ENCODE data around the gene AAMP.

The AAMP gene

GRCh38 chr2:218264773-218265561, 5.0 kb downstream of the AAMP start:
- Histone ChIP-seq H3K4me1 (ENCODE audit: control insufficient read depth, insufficient read depth, low read length) (no peaks in the 10 kb centered on the region; the same call in 1 of the 2 replicates), H3K9me3 (ENCODE audit: control insufficient read depth, insufficient read depth, low read depth, low read length) (no peaks in the 10 kb centered on the region), H3K27ac (ENCODE audit: extremely low read depth, low read depth, low read length) (no peak overlapping the region), H3K4me3 (ENCODE audit: low read depth, low read length) (no peak overlapping the region), H3K36me3 (ENCODE audit: control insufficient read depth in 2 of 2, insufficient read depth in 1 of 2, low read length in 2 of 2) (peaks cover 8 to 56% of the 10 kb centered on the region in 2 experiments; a peak in 2 of 3 replicates)
- TF ChIP-seq SP2 (tag by site-specific recombination; IDR thresholded peaks at IDR 0.05) (no peak), ZNF449 (tag by site-specific recombination; IDR thresholded peaks at IDR 0.05) (no peak), ZNF341 (tag by site-specific recombination; IDR thresholded peaks at IDR 0.05; ENCODE audit: low read depth) (no peak), ZBTB20 (tag by site-specific recombination; IDR thresholded peaks at IDR 0.05) (no peak), ZNF560 (tag by site-specific recombination; IDR thresholded peaks at IDR 0.05; ENCODE audit: borderline replicate concordance) (no peak), ZSCAN30 (tag by site-specific recombination; IDR thresholded peaks at IDR 0.05) (no peak), ZBTB7A (tag by site-specific recombination; IDR thresholded peaks at IDR 0.05; ENCODE audit: low read depth) (no peak), ZNF792 (tag by site-specific recombination; IDR thresholded peaks at IDR 0.05) (no peak), ZNF211 (tag by site-specific recombination; IDR thresholded peaks at IDR 0.05; ENCODE audit: low read depth) (no peak), YY2 (tag by site-specific recombination; IDR thresholded peaks at IDR 0.05) (no peak), ZNF571 (tag by site-specific recombination; IDR thresholded peaks at IDR 0.05) (no peak), ZNF155 (tag by site-specific recombination; IDR thresholded peaks at IDR 0.05) (no peak)
- ChIA-PET POLR2A (no interaction called here), CTCF (interaction anchor here (1.3 kb wide), 1 partner anchor 7 kb away, joined by 6 read pairs; no protein-coding TSS in a partner anchor)

DNA sequence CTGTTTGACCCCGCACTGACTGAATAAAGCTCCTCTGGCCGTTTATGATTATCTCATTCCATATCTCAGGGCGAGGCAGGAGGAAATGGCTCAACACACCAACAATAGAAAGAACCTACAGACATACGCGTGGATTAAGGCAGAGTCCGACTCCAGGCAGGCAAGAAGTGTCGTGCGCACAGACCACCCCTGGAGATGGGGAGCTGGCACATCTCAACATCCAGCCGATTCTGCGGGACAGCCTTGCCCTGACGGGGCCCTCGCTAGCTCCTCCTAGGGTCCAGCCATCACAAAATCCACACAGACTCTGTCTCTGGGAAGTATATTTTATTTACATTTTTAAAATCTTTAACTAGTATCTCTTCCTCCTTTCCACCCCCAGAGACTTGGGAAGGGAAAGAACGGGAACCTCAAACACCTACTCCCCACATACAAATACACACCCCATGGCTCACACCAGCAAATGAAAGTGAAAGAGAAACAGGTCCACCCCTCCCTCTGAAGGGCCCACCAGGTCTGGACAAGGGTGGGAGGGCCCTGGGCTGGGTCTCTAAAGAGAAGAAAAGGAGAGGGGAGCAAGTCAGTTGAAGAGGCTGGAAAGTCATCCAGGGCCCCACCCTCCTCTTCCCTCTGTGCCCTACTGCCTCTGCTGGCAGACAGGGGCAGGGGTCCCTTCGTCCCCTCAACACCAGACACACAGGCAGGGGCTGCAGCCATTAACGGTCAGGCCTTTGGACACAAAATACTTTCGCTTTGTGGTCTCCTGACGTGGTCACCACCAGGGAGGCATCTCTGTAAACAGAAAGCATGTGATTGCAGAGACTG, 5.9 kb downstream of the AAMP start:
- ChIA-PET POLR2A (no interaction called here), CTCF (no interaction called here)
- no peaks in the 10 kb centered on the region; the same call in 1 of the 2 replicates for H3K4me1 ChIP-seq (ENCODE audit: control insufficient read depth, insufficient read depth, low read length)
- H3K27ac ChIP-seq (ENCODE audit: extremely low read depth, low read depth, low read length): no peak overlapping the region
- H3K9me3 ChIP-seq (ENCODE audit: control insufficient read depth, insufficient read depth, low read depth, low read length): no peaks in the 10 kb centered on the region
- no peak overlapping the region for H3K4me3 ChIP-seq (ENCODE audit: low read depth, low read length)
- H3K36me3 ChIP-seq (ENCODE audit: control insufficient read depth in 2 of 2, insufficient read depth in 1 of 2, low read length in 2 of 2): peaks cover 8 to 56% of the 10 kb centered on the region in 2 experiments; a peak in 2 of 3 replicates
- TF ChIP-seq, protein P1, sequence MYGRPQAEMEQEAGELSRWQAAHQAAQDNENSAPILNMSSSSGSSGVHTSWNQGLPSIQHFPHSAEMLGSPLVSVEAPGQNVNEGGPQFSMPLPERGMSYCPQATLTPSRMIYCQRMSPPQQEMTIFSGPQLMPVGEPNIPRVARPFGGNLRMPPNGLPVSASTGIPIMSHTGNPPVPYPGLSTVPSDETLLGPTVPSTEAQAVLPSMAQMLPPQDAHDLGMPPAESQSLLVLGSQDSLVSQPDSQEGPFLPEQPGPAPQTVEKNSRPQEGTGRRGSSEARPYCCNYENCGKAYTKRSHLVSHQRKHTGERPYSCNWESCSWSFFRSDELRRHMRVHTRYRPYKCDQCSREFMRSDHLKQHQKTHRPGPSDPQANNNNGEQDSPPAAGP (tag by site-specific recombination; IDR thresholded peaks at IDR 0.05): no peak
- TF ChIP-seq ZNF155 (tag by site-specific recombination; IDR thresholded peaks at IDR 0.05) (no peak), ZNF10 (tag by site-specific recombination; IDR thresholded peaks at IDR 0.05) (no peak), SCRT2 (tag by site-specific recombination; IDR thresholded peaks at IDR 0.05) (no peak), ZNF558 (tag by site-specific recombination; IDR thresholded peaks at IDR 0.05) (no peak), ZNF23 (tag by site-specific recombination; IDR thresholded peaks at IDR 0.05; ENCODE audit: borderline replicate concordance) (no peak), ZNF776 (tag by site-specific recombination; IDR thresholded peaks at IDR 0.05; ENCODE audit: borderline replicate concordance) (no peak), ZNF521 (tag by site-specific recombination; IDR thresholded peaks at IDR 0.05) (no peak), TRIM28 (IDR thresholded peaks at IDR 0.05; ENCODE audit: borderline replicate concordance, low read length) (no peak), REST (tag by site-specific recombination; IDR thresholded peaks at IDR 0.05) (no peak), ZFP37 (tag by site-specific recombination; IDR thresholded peaks at IDR 0.05) (no peak), ZNF132 (tag by site-specific recombination; IDR thresholded peaks at IDR 0.05; ENCODE audit: borderline replicate concordance) (no peak), ZNF585B (tag by site-specific recombination; IDR thresholded peaks at IDR 0.05) (no peak), ZSCAN5A (tag by site-specific recombination; IDR thresholded peaks at IDR 0.05) (no peak), ZNF114 (tag by site-specific recombination; IDR thresholded peaks at IDR 0.05) (no peak), ZSCAN23 (tag by site-specific recombination; IDR thresholded peaks at IDR 0.05) (no peak)

Measured in HEK293 (cell line).